HL-60/S4 treated with retinoic acid at 250 ng/mL for 4 days and 3 days (cell line): ENCODE data around the gene TAF12.
"Not testable (repeated sequence)": the region's sequence is repeated elsewhere in the genome, so short reads cannot be mapped to it uniquely, and the experiment has no call there.

Experiments used
- in situ Hi-C: fragments of 300-500 bp; cut with MboI; formaldehyde crosslinking; loops from 2 replicates; pipeline ENCODE4 v1.7.0; 2022; ENCODE audit warnings: low sequenced_read_pairs

TAF12 gene

DNA sequence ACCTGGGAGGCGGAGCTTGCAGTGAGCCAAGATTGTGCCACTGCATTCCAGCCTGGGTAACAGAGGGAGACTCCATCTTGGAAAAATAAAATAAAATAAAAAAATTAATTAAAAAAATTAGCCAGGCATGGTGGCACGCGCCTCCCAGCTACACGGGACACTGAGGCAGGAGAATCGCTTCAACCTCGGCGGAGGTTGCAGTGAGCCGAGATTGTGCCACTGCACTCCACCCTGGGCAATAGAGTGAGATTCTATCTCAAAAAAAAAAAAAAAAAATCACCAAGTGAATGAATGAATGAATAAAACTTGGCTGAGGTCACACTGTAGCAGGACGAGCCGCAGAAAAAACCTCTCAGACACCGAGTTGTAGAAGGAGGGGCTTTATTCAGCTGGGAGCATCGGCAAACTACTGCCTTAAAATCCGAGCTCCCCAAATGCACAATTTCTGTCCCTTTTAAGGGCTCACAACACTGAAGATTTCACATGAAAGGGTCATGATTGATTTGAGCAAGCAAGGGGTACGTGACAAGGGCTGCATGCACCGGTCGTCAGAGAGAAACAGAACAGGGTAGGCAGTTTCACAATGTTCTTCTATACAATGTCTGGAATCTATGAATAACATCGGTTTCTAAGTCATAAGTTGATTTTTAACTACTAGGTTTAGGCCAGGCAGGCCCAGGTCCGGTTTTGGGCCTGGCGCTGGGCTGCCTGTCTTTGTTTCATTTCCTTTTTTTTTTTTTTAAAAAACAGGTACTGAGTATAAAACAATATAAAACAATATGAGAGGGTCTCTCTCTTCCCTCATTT lies 56.1 kb downstream of the TAF12 start:
- in situ Hi-C loops: not testable (repeated sequence)

DNA sequence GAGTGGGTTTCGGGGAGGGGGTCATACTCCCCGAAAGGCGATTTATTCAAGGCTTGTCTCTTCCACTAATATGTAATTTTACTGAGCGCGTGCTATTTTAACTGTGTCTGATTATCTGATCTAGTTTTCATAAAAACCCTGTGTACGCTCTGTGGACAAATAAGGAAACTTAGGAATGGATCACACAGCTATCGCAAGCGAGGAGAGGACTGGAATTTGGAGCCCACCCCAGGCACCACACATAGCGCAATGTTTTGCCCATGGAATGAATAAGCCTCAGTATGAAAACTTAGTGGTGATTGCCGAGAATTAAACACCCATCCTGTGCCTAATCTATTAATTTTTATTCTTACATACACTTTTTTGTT lies 60.6 kb downstream of the TAF12 start:
- in situ Hi-C loops: no loop called here

DNA sequence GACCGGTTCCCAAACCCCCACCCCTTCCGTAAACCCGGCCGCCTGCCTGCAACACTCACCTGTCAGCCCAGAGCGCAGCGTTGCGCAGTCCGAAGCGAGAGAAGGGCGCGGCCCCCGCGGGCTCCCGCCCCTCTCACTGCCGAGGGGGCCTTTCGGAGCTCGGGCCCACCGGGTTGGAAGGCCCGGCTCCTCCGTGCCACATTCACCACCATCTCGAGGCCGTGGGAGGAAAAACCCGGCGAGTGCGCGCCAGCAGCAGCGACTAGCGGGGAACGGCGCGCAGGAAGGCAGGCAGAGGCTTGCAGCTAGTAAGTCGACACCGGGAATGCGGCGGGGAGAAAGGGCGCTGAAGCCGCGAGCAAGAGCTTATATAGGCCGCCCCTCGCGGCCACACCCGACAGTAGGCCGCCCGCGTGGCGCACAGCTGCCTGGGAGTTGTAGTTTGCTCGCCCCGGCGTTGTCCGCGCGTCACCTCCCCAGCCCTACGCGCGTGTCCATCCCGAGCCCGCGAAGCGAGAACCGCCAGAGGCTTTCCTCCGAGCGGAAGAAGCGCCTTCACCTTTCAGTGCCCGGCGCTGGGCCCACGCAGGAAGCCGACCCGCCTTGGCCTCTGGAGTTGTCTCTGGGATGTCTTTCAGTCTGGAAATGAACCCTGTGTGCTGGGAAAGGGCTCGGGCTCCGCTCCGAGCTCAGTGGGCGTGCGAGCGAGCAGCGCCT lies 61.2 kb downstream of the TAF12 start:
- in situ Hi-C loops: no loop called here

DNA sequence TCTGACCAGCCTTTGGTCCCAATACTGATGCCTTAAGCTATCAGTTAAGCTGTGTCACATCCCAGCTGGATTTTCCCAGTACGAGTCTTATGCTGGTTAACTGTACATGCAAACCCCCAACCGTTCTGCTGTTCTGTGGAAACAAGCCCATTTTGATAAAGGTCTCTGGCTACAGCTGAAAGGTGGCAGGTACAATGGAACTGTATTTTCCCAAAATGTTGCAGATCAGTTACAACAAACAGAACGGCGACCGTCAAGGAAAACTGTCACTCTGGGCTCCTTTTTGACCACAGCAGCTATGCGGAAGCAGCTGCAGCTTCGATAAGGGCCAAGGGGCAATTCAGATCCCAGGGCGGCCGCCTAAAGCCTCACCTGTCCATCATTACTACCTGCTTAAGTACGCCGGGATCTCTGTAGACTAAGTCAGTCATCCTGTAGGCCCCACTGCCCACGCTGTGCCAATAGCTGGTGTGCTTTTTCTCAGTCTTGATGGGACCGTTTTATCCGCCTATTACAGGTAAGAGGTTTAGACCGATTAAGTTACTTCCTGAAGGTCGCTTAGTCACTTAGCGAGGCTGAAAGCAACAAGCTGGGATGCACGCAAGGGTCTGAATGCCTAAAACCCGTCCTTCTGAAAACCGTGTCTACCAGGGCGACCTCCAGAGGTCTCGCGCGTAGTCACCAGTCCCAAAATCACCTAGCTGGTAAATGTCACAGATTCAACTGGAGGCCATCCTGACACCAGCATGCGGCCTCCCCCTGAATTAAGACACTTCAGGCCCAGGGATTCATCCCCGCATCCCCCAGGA lies 61.9 kb downstream of the TAF12 start:
- in situ Hi-C loops: no loop called here

DNA sequence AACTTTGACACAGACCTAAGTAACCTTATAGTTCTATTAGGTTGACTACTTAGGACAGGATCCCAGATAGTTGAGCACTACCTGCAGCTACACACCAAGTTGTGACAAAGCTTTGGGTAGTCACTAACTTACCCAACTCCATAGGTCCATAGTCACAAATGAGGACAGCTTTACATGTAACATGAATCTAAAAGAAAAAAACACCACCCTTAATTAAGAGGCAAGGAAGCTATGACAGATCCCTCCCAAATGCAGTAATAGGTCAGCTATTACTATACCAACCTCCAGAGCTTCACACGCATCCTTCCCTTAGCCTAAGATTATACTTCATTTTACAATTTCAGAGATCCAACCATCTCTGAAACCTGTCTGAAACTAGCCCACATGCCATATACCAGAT lies 63.5 kb downstream of the TAF12 start:
- in situ Hi-C loops: no loop called here

DNA sequence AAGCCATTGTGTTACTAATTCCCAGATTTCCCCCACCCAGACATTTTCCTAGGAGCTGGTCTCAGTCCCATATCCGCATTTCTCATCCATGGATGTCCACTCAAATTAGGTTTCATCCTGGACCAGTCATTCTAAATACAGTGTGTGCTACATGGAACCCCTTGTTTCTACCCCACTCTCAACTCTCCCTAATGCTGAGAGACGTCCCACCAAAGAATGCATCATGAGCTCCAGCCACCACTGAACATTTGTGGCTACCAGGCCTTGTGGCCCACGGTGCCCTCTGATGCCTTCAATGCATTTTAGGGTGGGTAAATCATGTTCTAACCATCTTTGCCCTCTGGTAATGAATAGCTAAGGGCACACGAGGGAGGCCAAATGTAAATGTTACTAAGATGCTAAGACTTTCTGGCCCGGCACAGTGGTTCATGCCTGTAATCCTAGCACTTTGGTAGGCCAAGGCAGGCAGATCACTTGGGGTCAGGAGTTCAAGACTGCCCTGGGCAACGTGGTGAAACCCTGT lies 64.1 kb downstream of the TAF12 start:
- in situ Hi-C loops: no loop called here

DNA sequence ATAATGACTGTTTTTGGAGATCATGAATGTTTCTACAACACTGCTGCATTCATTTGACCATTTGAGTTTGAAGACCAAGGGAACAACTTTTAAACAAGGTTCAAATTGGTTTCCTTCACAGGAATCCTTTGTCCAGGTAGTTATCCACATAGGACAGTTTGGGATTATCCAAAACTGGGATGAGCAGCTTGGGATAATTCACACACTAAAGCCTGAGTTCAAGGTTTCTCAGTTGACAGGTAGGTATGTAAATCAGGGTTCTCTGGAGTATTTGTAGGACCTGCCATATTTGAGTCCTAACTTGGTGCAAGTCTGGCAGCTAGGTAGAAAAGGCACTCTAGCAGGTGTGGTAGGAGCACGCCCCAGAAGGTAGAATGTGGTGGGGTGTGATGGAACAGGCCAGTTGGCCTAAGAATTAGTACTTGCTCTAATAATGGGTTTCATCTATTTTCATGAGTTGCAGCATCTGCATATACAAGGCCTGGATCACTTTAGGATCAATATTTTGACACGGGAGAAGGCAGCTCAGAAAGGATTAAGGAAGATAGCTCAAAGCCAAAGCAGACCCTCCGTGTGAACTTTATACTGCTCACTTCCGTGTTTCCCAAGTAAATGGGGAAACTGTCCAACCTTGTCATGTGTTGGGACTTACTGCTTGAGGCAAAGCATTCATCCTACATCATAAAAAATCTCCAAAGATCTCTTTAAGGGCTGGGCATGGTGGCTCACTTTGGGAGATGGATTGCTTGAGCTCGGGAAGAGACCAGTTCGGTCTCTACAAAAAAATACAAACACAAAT lies 64.9 kb downstream of the TAF12 start:
- in situ Hi-C loops: no loop called here

DNA sequence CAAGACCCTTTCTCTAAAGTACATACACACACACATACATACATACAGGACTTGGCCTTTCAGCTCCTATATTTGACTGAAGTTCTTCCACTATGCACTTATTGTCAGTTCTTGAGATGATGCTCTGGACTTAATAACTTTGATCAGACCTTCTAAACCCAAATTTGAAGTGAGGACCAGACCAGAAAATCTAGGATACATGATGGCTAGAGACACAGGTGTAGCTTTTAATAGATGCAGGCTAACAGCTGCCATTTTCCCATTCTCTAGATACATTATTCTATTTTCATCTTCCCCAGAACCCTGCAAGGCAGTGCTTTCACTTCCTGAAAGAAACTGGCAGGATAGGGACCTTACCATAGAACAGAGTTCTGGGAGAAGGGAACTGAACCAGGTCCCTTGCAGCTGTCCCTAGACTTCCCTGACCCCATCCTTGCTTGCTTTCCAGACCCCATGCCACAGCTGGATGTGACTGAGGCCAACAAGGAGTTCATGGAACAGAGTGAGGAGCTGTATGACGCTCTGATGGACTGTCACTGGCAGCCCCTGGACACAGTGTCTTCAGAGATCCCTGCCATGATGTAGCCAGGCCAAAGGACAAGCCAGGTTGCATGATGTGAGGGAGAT lies 65.7 kb downstream of the TAF12 start:
- in situ Hi-C loops: no loop called here

DNA sequence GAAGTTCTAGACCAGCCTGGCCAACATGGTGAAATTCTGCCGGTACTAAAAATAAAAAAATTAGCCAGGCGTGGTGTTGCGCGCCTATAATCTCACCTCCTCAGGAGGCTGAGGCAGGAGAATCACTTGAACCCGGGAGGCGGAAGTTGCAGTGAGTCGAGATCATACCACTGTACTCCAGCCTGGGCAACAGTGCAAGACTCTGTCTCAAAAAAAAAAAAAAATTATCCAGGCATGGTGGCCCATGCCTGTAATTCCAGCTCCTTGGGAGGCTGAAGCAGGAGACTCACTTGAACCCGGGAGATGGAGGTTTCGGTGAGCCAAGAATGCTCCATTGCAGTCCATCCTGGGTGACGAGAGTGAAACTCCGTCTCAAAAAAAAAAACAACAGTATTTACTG lies 69.3 kb downstream of the TAF12 start:
- in situ Hi-C loops: no loop called here

DNA sequence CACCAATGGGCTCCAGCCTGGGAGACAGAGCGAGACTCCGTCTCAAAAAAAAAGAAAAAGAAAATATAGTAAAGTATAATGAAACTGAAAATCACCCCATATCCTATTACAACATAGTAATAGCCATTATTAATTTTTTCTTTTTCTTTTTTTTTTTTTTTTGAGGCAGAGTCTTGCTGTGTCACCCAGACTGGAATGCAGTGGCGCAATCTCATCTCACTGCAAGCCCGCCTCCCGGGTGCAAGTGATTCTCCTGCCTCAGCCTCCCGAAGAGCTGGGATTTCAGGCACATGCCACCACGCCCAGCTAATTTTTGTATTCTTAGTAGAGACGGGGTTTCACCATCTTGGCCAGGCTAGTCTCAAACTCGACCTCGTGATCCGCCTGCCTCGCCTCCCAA lies 70.0 kb downstream of the TAF12 start:
- in situ Hi-C loops: not testable (repeated sequence)

DNA sequence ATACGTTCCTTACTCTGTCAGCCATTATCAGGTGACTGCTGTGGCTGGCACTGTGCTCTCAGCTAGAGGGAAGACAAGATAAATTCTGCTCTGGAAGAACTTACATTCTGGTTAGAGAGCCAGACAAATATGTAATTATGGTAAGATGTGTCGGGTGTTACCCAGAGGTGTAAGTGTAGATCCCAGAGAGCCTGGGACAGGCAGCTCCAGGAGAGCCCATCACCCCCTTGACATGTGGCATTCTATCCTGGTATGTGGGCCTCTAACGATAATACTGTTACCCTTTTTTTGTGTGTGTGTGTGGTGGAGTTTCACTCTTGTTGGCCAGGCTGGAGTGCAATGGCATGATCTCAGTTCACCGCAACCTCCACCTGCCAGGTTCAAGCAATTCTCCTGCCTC lies 71.0 kb downstream of the TAF12 start:
- in situ Hi-C loops: no loop called here

DNA sequence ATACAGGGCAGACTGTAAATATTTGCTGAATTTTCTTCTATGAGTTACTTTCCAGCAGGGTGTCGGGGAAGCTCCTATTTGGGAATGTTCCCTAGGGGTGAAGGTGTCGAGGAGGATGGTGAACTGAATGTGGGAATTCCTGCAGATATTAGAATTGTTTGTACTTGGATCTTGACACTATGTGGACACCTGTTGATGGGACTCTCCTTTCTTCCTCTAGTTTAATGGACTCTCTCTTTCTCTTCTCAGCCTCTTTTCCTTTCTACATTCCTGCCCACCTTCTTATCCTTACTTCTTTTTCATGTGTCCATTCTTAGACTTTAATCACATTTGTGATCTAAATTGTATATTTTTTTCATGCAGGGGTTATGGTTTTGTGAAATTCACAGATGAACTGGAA lies 75.9 kb downstream of the TAF12 start:
- in situ Hi-C loops: no loop called here

DNA sequence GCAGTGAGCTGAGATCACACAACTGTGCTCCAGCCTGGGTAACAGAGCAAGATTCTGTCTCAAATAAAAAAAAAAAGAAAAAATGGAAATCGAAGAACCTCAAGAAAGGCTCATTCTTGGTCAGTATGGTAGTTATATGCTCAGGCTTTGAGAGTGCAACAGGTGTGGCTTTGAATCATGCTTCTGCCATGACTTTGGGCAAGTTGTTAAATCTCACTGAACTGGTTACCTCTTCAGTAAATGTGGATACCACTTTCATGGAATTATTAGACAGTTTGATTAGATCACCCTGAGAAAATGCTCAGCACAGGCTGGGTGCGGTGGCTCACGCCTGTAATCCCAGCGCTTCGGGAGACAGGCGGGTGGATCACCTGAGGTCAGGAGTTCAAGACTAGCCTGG lies 77.1 kb downstream of the TAF12 start:
- in situ Hi-C loops: no loop called here

DNA sequence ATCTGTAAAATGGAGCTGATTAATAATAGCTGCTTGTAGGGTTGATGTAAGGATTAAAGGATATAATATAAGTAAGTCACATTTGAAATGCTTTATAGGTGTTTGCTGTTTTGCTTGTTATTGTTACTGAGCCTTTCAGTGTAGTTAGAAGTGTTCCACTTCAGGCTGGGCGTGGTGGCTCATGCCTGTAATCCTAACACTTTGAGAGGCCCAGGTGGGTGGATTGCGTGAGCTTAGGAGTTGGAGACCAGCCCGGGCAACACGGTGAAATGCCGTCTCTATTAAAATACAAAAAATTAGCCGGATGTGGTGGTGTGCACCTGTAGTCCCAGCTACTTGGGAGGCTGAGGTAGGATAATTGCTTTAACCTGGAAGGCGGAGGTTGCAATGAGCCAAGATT lies 77.8 kb downstream of the TAF12 start:
- in situ Hi-C loops: no loop called here

DNA sequence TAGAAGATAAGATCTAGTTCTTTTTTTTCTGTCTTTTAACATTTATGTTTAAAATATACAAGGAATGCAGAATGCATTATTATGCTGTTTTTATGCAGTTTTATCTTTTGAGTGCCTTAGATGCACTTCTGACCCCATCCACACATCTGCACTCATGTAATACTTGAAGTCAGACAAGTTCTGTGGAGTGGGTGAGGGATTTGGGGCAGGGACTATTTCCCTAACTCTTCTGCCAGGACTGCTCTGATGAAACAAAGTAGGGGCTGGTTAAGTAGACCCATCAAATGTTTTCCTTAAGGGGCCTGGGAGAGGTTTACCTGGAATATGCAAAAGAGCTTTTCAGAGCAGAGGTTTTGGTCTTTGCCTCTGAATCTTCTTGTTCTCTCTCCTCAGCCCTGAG lies 78.6 kb downstream of the TAF12 start:
- in situ Hi-C loops: no loop called here

DNA sequence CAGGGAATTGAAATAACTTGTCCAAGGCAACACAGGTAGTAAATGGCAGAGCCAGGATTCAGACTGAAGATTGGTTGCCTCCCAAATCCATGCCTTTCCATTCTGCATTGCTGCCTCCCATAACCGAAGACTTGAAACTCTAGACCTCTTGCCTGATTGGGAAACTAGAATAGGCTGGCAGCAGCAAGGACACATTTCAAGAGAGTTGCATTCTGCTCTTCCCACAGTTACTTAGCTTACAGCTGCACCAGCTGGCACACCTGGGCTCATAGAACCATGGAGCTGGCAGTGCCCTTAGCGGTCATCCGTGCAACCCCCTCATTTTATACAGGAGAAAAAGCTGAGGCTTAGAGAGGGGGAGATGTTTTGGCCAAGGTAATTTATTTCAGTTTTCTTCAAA lies 82.0 kb downstream of the TAF12 start:
- in situ Hi-C loops: no loop called here
